K562 (cell line): ENCODE results near the gene FMNL2. TPM values are rescaled to one million over a fixed set of nuclear protein-coding genes. Genes with fewer than 3 reads are reported as not detected.

Experiments
- ATAC-seq: fragments of 200-7000 bp; cut with Tn5 transposase; 3 replicates; pipeline ENCODE4 v1.9.1; 2020; ENCODE audit warnings: moderate library complexity
- BruUV-seq: library from RNA; stranded (reverse); fragments of 400-500 nt; replicated peaks from 2 replicates; lab custom pipeline; 2021; lab: Mats Ljungman, UMichigan
- CTCF ChIA-PET: fragments of 300-600 bp; formaldehyde crosslinking; extraction: SDS; loops from one replicate; lab custom pipeline; 2021; ENCODE audit warnings: low intra/inter-chr PET ratio; lab: Yijun Ruan, JAX
- POLR2A ChIA-PET: fragments of 300-600, 350-650 bp; sonication (Branson Sonifier 250); formaldehyde crosslinking; extraction: SDS; loops from one replicate; lab custom pipeline; 2021; ENCODE audit warnings: antibody characterized with exemption, inconsistent platforms; lab: Yijun Ruan, JAX
- DNase-seq, 4 experiments: peaks; one replicate each; pipeline versions ENCODE4 v3.0.0 to v3.0.0-alpha.2; 2011 to 2018; ENCODE audit warnings: low spot score in 3 of 4, mixed read lengths in 3 of 4; ENCODE audit errors: extremely low read depth in 1 of 4
- FAIRE-seq: peaks from 2 replicates; lab custom pipeline; 2011; peaks lifted over from hg19 to GRCh38; lab: Jason Lieb, UNC
- H2AFZ ChIP-seq: 2 replicates; pipeline ENCODE4 v1.6.0; 2011; ENCODE audit warnings: low read depth, low read length, control low read depth, inconsistent platforms
- H3K27ac ChIP-seq: fragments of 200-600 bp; 3 replicates; pipeline ENCODE4 v1.8.0; 2011; ENCODE audit warnings: low read depth, mild to moderate bottlenecking, control low read depth, inconsistent platforms, low read length, moderate library complexity, mixed read lengths; ENCODE audit errors: extremely low read depth
- H3K27me3 ChIP-seq, 2 experiments: fragments of 300-600 bp in 1 of 2; 2 replicates in 1 of 2; 3 replicates in 1 of 2; pipeline versions ENCODE4 v1.6.0 to v1.8.0; 2011; ENCODE audit warnings: inconsistent platforms in 2 of 2, low read length in 2 of 2, mild to moderate bottlenecking in 1 of 2, mixed read lengths in 1 of 2, moderate library complexity in 1 of 2; ENCODE audit not compliant: control insufficient read depth in 2 of 2, insufficient read depth in 2 of 2
- H3K36me3 ChIP-seq: fragments of 300-600 bp; 3 replicates; pipeline ENCODE4 v1.8.0; 2011; ENCODE audit warnings: mild to moderate bottlenecking, low read length, inconsistent platforms; ENCODE audit not compliant: control insufficient read depth, insufficient read depth
- H3K4me1 ChIP-seq, 2 experiments: fragments of 200-600 bp in 1 of 2; replicated peaks in 1 of 2; 2 replicates in 1 of 2; 3 replicates in 1 of 2; pipeline versions ENCODE4 v1.5.1 to v1.8.0; 2011; ENCODE audit warnings: inconsistent platforms in 2 of 2, low read length in 2 of 2, mild to moderate bottlenecking in 1 of 2, mixed read lengths in 1 of 2, moderate library complexity in 1 of 2; ENCODE audit not compliant: control insufficient read depth in 2 of 2, insufficient read depth in 2 of 2
- H3K4me2 ChIP-seq: 2 replicates; pipeline ENCODE4 v1.6.1; 2011; ENCODE audit warnings: low read length, control low read depth, inconsistent platforms, mixed read lengths; ENCODE audit not compliant: insufficient read depth
- H3K4me3 ChIP-seq: fragments of 200-600 bp; sonication (generic), shearing (Covaris generic); 2 replicates; pipeline ENCODE4 v1.5.1; 2016; ENCODE audit warnings: control low read depth, inconsistent platforms
- H3K79me2 ChIP-seq: fragments of 200-600 bp; 3 replicates; pipeline ENCODE4 v1.8.0; 2011; ENCODE audit warnings: low read length, inconsistent platforms; ENCODE audit not compliant: control insufficient read depth, insufficient read depth
- H3K9ac ChIP-seq, 2 experiments: 2 replicates each; pipeline versions ENCODE4 v1.6.0 to v1.6.1; 2011; ENCODE audit warnings: low read depth in 2 of 2, low read length in 2 of 2, control low read depth in 1 of 2, inconsistent platforms in 1 of 2, mild to moderate bottlenecking in 1 of 2, mixed read lengths in 1 of 2; ENCODE audit not compliant: insufficient read depth in 1 of 2
- H3K9me1 ChIP-seq: one replicate; pipeline ENCODE4 v1.6.0; 2011; ENCODE audit warnings: inconsistent platforms, mild to moderate bottlenecking, low read length, moderate library complexity; ENCODE audit not compliant: control insufficient read depth, insufficient read depth
- H3K9me3 ChIP-seq: replicated peaks from 2 replicates; pipeline ENCODE4 v1.5.1; 2011; ENCODE audit warnings: low read depth, low read length, inconsistent platforms; ENCODE audit not compliant: control insufficient read depth, insufficient read depth
- H4K20me1 ChIP-seq: replicated peaks from 2 replicates; pipeline ENCODE4 v1.6.1; 2011; ENCODE audit warnings: low read length, inconsistent platforms, mixed read lengths; ENCODE audit not compliant: control insufficient read depth, insufficient read depth
- DEAF1 ChIP-seq: fragments of 450-650 bp; formaldehyde crosslinking; IDR thresholded peaks from 2 replicates; pipeline ENCODE4 v1.4.0; 2020; ENCODE audit warnings: mild to moderate bottlenecking, moderate library complexity
- EP300 ChIP-seq: IDR thresholded peaks from 2 replicates; pipeline ENCODE4 v1.6.1; 2012; ENCODE audit warnings: low read length, improper control_type of control experiment
- HDAC3 ChIP-seq: fragments of 450-650 bp; IDR thresholded peaks from 2 replicates; pipeline ENCODE4 v1.6.1; 2018; ENCODE audit warnings: borderline replicate concordance, mild to moderate bottlenecking, moderate library complexity; ENCODE audit not compliant: partially characterized antibody
- HMG20A ChIP-seq: fragments of 450-650 bp; formaldehyde crosslinking; conservative IDR thresholded peaks from 2 replicates; pipeline ENCODE4 v1.4.0; 2020; ENCODE audit warnings: mild to moderate bottlenecking, mixed read lengths
- KLF10 ChIP-seq: fragments of 250-450 bp; sonication (Bioruptor Pico); IDR thresholded peaks from 2 replicates; pipeline ENCODE4 v1.6.1; 2021; ENCODE audit warnings: matching md5 sums
- L3MBTL2 ChIP-seq: fragments of 450-650 bp; IDR thresholded peaks from 2 replicates; pipeline ENCODE4 v1.6.1; 2016; ENCODE audit warnings: mild to moderate bottlenecking, moderate library complexity
- PHF21A ChIP-seq: fragments of 450-650 bp; IDR thresholded peaks from 2 replicates; pipeline ENCODE4 v1.6.1; 2017; ENCODE audit warnings: low read depth, borderline replicate concordance
- PRMT5 ChIP-seq: sonication (generic); formaldehyde crosslinking; IDR thresholded peaks from 2 replicates; pipeline ENCODE4 v1.5.0; 2020; ENCODE audit warnings: missing genetic modification reagents
- RB1 ChIP-seq: fragments of 450-650 bp; IDR thresholded peaks from 2 replicates; pipeline ENCODE4 v1.6.1; 2017; ENCODE audit warnings: low read depth, mild to moderate bottlenecking
- ZFX ChIP-seq: sonication (generic); formaldehyde crosslinking; IDR thresholded peaks from 2 replicates; pipeline ENCODE4 v1.8.0; 2022; ENCODE audit warnings: mild to moderate bottlenecking, missing genetic modification reagents, moderate library complexity
- ZNF146 ChIP-seq: IDR thresholded peaks from one replicate; pipeline ENCODE4 v1.6.1; 2018; ENCODE audit warnings: missing compliant biosample characterization; ENCODE audit not compliant: unreplicated experiment
- ZNF263 ChIP-seq: sonication (generic); formaldehyde crosslinking; IDR thresholded peaks from 2 replicates; pipeline ENCODE4 v1.8.0; 2022; ENCODE audit warnings: mild to moderate bottlenecking, missing genetic modification reagents, borderline replicate concordance
- WGBS: fragments of 100-300 bp; shearing (Covaris generic); methylation state at CpG from one replicate; pipeline ENCODE4 v1.1.6; 2016; ENCODE audit warnings: low coverage, mixed read lengths; ENCODE audit not compliant: insufficient coverage; ENCODE audit errors: missing lambda C conversion rate; 5-methylcytosine and 5-hydroxymethylcytosine counted together
- in situ Hi-C: fragments of 300-500 bp; cut with MboI; formaldehyde crosslinking; loops from 4 replicates; pipeline ENCODE4 v1.15.0; 2018; ENCODE audit warnings: inconsistent platforms, mixed read lengths
- intact Hi-C: fragments of 100-400 bp; cut with micrococcal nuclease; formaldehyde crosslinking; loops from 2 replicates; pipeline ENCODE4 v1.14.2; 2022
- polyA plus RNA-seq, 8 experiments: library from polyadenylated mRNA; depleted of rRNA in 4 of 8; stranded (reverse) in 5 of 8; unstranded in 3 of 8; fragments of >200 nt; fragmentation: Nextera tagmentation in 2 of 8; fragmentation: Illumina TruSeq in 1 of 8; extraction: Ambion mirVana in 2 of 8; extraction: Trizol in 1 of 8; gene quantifications; 2 replicates each; pipeline versions ENCODE4 v1.2.1 to v1.2.3, GENCODE V29; 2011 to 2014; ENCODE audit warnings: inconsistent platforms in 1 of 8, missing spikeins in 1 of 8
- total RNA-seq, 7 experiments: library from RNA; depleted of rRNA in 6 of 7; stranded (reverse); fragments of >200 nt in 6 of 7; fragmentation: Illumina TruSeq in 2 of 7; extraction: Trizol in 2 of 7; gene quantifications; 2 replicates each; pipeline versions ENCODE4 v1.2.1 to v1.2.3, GENCODE V29; 2011 to 2021; ENCODE audit warnings: low replicate concordance in 1 of 7
- TF ChIP-seq, protein P1 (sequence below): fragments of 450-650 bp; formaldehyde crosslinking; conservative IDR thresholded peaks from 2 replicates; pipeline ENCODE4 v1.4.0; 2022; ENCODE audit warnings: mild to moderate bottlenecking, missing genetic modification characterization

Gene FMNL2
- total and polyA plus RNA-seq, 9 of the 15 experiments (the other 6 are each of a cell fraction or from before 2014, with no cell fraction given), result 0.15 to 0.49 (median 0.24) TPM; not detected in 1

- TF ChIP-seq DEAF1 (CRISPR knock-in tag), result peak; percentile 75
- no peak for TF ChIP-seq ZNF263 (CRISPR knock-in tag)
- TF ChIP-seq, all 486 proteins: peak for 5
These were observed 292.5 kb downstream of the FMNL2 start (continued) for GRCh38 chr2:152627351-152627957.

DNA sequence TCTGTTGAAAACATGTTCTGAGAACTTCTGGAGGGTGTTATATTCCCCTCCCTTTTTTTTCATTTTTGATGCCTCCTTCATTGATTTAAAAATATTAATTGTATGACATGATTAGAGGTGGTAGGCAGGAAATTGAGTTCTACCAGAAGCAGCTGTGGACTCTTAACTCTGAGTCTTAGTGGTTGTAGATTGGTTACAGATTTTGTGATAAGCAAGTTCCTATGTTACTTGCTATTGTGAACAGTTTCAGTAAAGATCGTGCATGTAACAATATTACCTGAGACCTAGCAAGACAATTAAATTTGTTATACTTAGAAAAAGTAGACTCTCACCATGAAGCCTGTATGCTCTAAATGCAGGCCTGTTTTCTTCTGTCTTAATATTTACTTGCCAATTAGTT, 294.2 kb downstream of the FMNL2 start:
- CTCF ChIA-PET, result interaction anchor here (3.1 kb wide), 1 partner anchor 439 kb away, joined by 25 read pairs; no protein-coding TSS in a partner anchor
- Histone ChIP-seq H3K79me2 (no peaks in the 10 kb centered on the region), H3K27me3 (peaks cover 8 to 12% of the 10 kb centered on the region in 2 experiments; a peak in 3 of 5 replicates), H3K4me1 (no peaks in the 10 kb centered on the region; a peak in 1 of 5 replicates), H3K27ac (no peak overlapping the region), H3K9me1 (no peaks in the 10 kb centered on the region), H3K4me3 (no peak overlapping the region), H3K36me3 (no peaks in the 10 kb centered on the region), H4K20me1 (no peaks in the 10 kb centered on the region), H3K9ac (no peak overlapping the region), H3K9me3 (no peaks in the 10 kb centered on the region), H3K4me2 (no peak overlapping the region), H2AFZ (no peak overlapping the region)
- in situ Hi-C loops (loop anchor here (5.0 kb wide), 1 partner anchor 587 kb away; no protein-coding TSS in a partner anchor), intact Hi-C loops (loop anchor here (5.0 kb wide), 1 partner anchor 67 kb away; no protein-coding TSS in a partner anchor)
- no TSS peak for BruUV-seq
- FAIRE-seq, result no peak
- TF ChIP-seq RB1, result no peak
- TF ChIP-seq ZFX (CRISPR knock-in tag), result no peak
- TF ChIP-seq, protein P1, sequence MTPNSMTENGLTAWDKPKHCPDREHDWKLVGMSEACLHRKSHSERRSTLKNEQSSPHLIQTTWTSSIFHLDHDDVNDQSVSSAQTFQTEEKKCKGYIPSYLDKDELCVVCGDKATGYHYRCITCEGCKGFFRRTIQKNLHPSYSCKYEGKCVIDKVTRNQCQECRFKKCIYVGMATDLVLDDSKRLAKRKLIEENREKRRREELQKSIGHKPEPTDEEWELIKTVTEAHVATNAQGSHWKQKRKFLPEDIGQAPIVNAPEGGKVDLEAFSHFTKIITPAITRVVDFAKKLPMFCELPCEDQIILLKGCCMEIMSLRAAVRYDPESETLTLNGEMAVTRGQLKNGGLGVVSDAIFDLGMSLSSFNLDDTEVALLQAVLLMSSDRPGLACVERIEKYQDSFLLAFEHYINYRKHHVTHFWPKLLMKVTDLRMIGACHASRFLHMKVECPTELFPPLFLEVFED (CRISPR knock-in tag), result no peak
- TF ChIP-seq PRMT5, result no peak
- no peak for TF ChIP-seq ZNF146 (CRISPR knock-in tag)
- TF ChIP-seq HDAC3, result no peak
- no peak for TF ChIP-seq PHF21A
- no peak for TF ChIP-seq L3MBTL2
- TF ChIP-seq HMG20A (CRISPR knock-in tag), result no peak
- no peak for TF ChIP-seq EP300
- no peak for TF ChIP-seq KLF10
- DNase-seq, result no peak
- WGBS, result 0% methylated on average over 1 of the region's 1 CpG
- POLR2A ChIA-PET, result interaction anchor here (0.6 kb wide), 1 partner anchor 12 kb away, joined by 3 read pairs; no protein-coding TSS in a partner anchor
- no peak for ATAC-seq
